ENCODE results near the gene XKRX.
A peak's percentile ranks its signal among the peaks of the same experiment; 100 is the strongest.

XKRX gene

GRCh38 chrX:100931218-100931924 lies 2.7 kb upstream of the XKRX start:
- FAIRE-seq (no peak), DNase-seq (ENCODE audit: insufficient read length, low spot score) (no peak)
- no peak for TF ChIP-seq POLR2A (IDR thresholded peaks at IDR 0.05; ENCODE audit: low read depth, low read length)

GRCh38 chrX:100926453-100926852 lies 2.3 kb downstream of the XKRX start:
- no peak for FAIRE-seq
- DNase-seq (ENCODE audit: insufficient read length, low spot score) = no peak
- TF ChIP-seq POLR2A (IDR thresholded peaks at IDR 0.05; ENCODE audit: low read depth, low read length) = no peak

GRCh38 chrX:100924375-100924774 lies 4.3 kb downstream of the XKRX start:
- no peak for DNase-seq (ENCODE audit: insufficient read length, low spot score)
- FAIRE-seq = no peak
- TF ChIP-seq POLR2A (IDR thresholded peaks at IDR 0.05; ENCODE audit: low read depth, low read length) = no peak

- no peak for FAIRE-seq
- TF ChIP-seq POLR2A (IDR thresholded peaks at IDR 0.05; ENCODE audit: low read depth, low read length) = no peak
These were observed 13.2 kb downstream of the XKRX start for GRCh38 chrX:100915562-100915961.

GRCh38 chrX:100913111-100913510 lies 15.6 kb downstream of the XKRX start:
- FAIRE-seq = no peak
- TF ChIP-seq POLR2A (IDR thresholded peaks at IDR 0.05; ENCODE audit: low read depth, low read length) = no peak
- no peak for DNase-seq (ENCODE audit: insufficient read length, low spot score)

More at GRCh38 chrX:100915562-100915961, 13.2 kb downstream of the XKRX start:
- no peak for DNase-seq (ENCODE audit: insufficient read length, low spot score)

- no peak for DNase-seq (ENCODE audit: insufficient read length, low spot score)
- FAIRE-seq = no peak
- no peak for TF ChIP-seq POLR2A (IDR thresholded peaks at IDR 0.05; ENCODE audit: low read depth, low read length)
These were observed 17.0 kb downstream of the XKRX start for GRCh38 chrX:100911731-100912130.

GRCh38 chrX:100905620-100906019 lies 23.1 kb downstream of the XKRX start:
- no peak for TF ChIP-seq POLR2A (IDR thresholded peaks at IDR 0.05; ENCODE audit: low read depth, low read length)
- FAIRE-seq = no peak
- DNase-seq (ENCODE audit: insufficient read length, low spot score) = no peak

GRCh38 chrX:100904433-100904832 lies 24.3 kb downstream of the XKRX start:
- DNase-seq (ENCODE audit: insufficient read length, low spot score) (no peak), FAIRE-seq (no peak)
- no peak for TF ChIP-seq POLR2A (IDR thresholded peaks at IDR 0.05; ENCODE audit: low read depth, low read length)

GRCh38 chrX:100895365-100896075 lies 33.2 kb downstream of the XKRX start:
- DNase-seq (ENCODE audit: insufficient read length, low spot score) (no peak), FAIRE-seq (peak; percentile 90)
- TF ChIP-seq POLR2A (IDR thresholded peaks at IDR 0.05; ENCODE audit: low read depth, low read length) = no peak

- FAIRE-seq (no peak), DNase-seq (ENCODE audit: insufficient read length, low spot score) (no peak)
These were observed 45.1 kb downstream of the XKRX start for GRCh38 chrX:100883654-100884053.

GRCh38 chrX:100880368-100880767 lies 48.3 kb downstream of the XKRX start:
- no peak for DNase-seq (ENCODE audit: insufficient read length, low spot score)
- no peak for FAIRE-seq
- no peak for TF ChIP-seq POLR2A (IDR thresholded peaks at IDR 0.05; ENCODE audit: low read depth, low read length)

More at GRCh38 chrX:100883654-100884053, 45.1 kb downstream of the XKRX start:
- no peak for TF ChIP-seq POLR2A (IDR thresholded peaks at IDR 0.05; ENCODE audit: low read depth, low read length)

GRCh38 chrX:100874325-100874724 lies 54.4 kb downstream of the XKRX start, which contains the start of gene NOX1:
TSS of gene NOX1 (minus strand) at chrX:100874359. CDS start at chrX:100874139, 220 bp downstream.
- TF ChIP-seq POLR2A (IDR thresholded peaks at IDR 0.05; ENCODE audit: low read depth, low read length) = no peak
- DNase-seq (ENCODE audit: insufficient read length, low spot score) = no peak
- FAIRE-seq = no peak

GRCh38 chrX:100871594-100872560 lies 56.8 kb downstream of the XKRX start:
- FAIRE-seq (no peak), DNase-seq (ENCODE audit: insufficient read length, low spot score) (no peak)
- no peak for TF ChIP-seq POLR2A (IDR thresholded peaks at IDR 0.05; ENCODE audit: low read depth, low read length)

- no peak for TF ChIP-seq POLR2A (IDR thresholded peaks at IDR 0.05; ENCODE audit: low read depth, low read length)
- FAIRE-seq (no peak), DNase-seq (ENCODE audit: insufficient read length, low spot score) (no peak)
These were observed 58.2 kb downstream of the XKRX start for GRCh38 chrX:100870527-100870926.

All from H54 (cell line).